22Rv1 (cell line): ENCODE data around the gene LDB3.

Experiments
- H3K27ac ChIP-seq: fragments of 450-650 bp; 2 replicates; pipeline ENCODE4 v1.5.1; 2017
- ZFX ChIP-seq: fragments of 450-650 bp; IDR thresholded peaks from 2 replicates; pipeline ENCODE4 v1.6.1; 2017; ENCODE audit warnings: antibody characterized with exemption, borderline replicate concordance
- TF ChIP-seq, protein P1 (sequence below): fragments of 450-650 bp; IDR thresholded peaks from 2 replicates; pipeline ENCODE4 v1.5.1; 2017; ENCODE audit warnings: mild to moderate bottlenecking

The LDB3 gene

DNA sequence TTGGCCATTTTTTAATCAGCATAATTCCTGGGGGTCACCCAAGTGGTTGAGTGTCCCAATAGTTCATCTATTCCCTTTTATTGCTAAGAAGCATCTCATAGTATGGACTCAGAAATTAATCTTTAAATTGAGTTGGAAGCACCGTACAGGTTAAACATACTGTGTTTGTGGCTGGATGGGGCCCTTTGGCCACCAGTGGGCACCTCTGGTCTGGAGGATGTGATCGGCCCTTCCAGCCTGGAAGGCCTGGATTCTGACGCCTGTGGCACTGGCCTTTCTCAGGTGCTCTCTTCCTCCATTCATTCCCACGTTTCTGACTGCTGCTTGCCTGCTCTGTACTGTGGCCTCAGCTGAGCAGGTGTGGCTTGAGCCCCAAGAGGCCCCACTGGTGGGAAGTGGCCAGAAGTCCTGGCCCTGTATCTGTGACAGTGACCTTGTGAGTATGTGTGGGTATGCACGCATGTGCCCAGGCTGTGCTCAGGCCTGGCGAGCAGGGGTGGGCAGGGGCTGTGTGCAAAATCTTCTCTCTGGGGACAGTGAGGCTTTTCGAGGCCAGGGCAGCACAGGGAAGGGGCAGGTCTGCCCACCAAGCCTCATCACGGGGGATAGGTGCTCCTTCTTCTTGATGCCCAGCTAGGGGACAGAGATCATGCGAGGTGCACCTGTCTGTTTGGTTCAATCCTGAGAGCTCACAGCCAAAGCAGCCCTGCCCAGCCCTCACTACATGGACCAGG, 30.1 kb downstream of the LDB3 start:
- TF ChIP-seq, protein P1, sequence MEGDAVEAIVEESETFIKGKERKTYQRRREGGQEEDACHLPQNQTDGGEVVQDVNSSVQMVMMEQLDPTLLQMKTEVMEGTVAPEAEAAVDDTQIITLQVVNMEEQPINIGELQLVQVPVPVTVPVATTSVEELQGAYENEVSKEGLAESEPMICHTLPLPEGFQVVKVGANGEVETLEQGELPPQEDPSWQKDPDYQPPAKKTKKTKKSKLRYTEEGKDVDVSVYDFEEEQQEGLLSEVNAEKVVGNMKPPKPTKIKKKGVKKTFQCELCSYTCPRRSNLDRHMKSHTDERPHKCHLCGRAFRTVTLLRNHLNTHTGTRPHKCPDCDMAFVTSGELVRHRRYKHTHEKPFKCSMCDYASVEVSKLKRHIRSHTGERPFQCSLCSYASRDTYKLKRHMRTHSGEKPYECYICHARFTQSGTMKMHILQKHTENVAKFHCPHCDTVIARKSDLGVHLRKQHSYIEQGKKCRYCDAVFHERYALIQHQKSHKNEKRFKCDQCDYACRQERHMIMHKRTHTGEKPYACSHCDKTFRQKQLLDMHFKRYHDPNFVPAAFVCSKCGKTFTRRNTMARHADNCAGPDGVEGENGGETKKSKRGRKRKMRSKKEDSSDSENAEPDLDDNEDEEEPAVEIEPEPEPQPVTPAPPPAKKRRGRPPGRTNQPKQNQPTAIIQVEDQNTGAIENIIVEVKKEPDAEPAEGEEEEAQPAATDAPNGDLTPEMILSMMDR: no peak
- TF ChIP-seq ZFX: no peak
- H3K27ac ChIP-seq: no peak overlapping the region

DNA sequence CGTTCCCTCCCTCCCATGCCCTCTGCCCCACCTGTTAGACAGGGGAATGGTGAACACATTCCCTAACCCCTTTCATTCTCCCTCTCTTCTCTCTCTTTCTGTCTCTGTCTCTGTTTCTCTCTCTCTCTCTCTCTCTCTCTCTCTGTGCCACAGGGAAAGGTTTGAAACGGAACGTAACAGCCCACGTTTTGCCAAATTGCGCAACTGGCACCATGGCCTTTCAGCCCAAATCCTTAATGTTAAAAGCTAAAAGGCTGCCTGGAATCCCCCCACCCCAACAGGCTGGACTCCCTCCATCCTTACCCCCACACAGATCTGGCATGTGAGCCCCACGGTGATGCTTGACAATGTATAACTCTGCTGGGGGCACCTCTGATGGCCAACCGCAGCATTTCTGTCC, 30.8 kb downstream of the LDB3 start:
- H3K27ac ChIP-seq: no peak overlapping the region
- no peak for TF ChIP-seq ZFX
- TF ChIP-seq, protein P1: no peak

DNA sequence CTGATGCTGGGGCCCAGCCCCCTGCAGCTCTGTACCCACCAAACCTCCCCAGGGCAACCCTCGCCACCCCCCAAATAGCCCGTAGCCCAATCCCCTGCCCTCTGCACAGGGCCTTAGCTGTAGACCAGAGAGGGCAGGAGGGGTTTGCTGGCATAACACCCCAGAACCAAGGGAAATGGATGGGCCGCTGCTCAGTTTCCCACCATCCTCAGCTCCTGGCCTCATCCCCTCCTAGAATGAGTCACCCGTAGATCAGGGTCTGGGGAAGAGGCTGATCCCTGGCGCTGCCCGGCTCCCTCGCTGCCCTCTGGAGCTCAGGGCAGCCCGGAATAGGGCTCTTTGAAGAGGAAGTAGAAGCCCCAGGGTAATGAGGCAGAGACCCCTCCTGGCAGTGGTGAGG, 31.2 kb downstream of the LDB3 start:
- no peak for TF ChIP-seq ZFX
- TF ChIP-seq, protein P1: no peak

DNA sequence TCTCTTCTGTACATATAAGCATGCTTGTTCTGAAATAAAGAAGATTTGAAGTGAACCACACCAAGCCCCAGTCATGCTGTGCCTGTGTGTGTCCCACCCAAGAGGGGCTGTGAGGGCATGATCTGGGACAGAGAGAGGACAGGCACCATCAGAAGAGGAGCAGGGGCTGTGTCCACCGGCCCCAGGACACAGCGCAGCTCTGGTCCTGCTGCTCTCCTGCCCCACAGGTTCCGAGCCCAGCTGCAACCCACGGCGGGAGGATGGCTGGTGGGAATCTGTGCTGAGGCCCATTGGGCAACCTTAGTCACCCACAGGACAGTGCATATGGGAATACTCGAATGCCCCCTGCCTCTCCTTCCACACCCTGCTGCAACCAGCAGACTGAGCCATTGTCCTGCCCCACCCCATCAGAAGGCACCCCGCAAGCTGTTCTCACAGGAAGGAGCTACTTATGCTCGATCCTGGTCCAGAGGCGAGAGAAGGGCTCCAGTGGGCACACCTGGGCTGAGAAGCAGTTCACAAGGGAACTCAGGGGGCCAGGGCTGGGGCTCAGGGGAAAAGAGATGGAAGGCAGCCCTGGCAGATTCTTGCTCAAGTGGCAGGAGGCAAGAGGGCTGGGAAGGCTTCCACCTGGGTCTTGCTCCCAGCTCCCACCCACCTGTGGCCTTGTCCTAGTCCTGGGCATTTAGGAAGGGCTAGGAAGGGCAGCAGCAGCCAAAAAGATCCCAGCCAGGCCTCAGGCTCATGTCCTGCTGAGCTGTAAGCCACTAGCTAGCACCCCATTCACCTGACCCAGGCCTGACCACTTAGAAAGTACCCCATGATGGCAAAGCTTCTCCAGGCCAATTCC, 31.9 kb downstream of the LDB3 start:
- TF ChIP-seq ZFX: no peak
- TF ChIP-seq, protein P1: no peak

More for the DNA sequence above, 31.2 kb downstream of the LDB3 start:
- no peak overlapping the region for H3K27ac ChIP-seq

DNA sequence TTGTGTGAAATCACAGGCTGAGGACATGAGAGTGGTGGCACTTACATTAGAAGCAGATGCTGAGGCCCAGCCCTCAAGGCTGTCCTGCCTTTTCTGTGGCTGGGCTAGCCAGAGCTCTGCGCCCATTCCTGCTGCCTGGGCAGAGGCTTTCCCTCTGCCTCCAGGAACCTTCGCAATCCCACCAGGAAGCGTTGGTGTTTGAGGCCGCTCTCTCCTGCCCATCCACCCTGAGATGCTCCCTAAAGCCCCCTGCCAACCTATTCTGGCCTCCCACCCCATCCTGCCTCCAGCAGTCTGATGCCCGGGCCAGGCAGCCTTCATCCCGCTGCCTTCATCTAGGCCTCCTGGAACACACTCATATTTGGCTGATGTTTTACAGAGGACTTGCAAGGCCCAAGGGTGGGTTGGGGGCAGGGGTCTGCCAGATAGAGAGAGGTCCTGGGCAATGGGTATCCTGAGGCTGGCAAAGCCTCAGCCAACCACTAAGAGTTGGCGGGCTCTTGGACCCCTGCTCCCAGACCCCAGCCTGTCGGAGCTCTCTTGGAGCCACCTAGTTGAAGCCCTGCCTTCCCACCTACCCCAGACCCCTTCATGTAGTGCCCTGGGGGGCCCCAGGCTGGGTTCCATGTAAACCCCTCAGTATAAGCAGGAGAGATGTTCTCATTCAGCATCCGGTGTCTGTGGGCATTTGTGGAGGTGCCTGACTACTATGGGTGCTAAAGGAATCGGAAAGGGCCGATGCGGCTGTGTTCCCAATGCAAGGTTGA, 32.7 kb downstream of the LDB3 start:
- TF ChIP-seq, protein P1: no peak
- TF ChIP-seq ZFX: no peak
- no peak overlapping the region for H3K27ac ChIP-seq

More for the DNA sequence above, 31.9 kb downstream of the LDB3 start:
- H3K27ac ChIP-seq: no peak overlapping the region

DNA sequence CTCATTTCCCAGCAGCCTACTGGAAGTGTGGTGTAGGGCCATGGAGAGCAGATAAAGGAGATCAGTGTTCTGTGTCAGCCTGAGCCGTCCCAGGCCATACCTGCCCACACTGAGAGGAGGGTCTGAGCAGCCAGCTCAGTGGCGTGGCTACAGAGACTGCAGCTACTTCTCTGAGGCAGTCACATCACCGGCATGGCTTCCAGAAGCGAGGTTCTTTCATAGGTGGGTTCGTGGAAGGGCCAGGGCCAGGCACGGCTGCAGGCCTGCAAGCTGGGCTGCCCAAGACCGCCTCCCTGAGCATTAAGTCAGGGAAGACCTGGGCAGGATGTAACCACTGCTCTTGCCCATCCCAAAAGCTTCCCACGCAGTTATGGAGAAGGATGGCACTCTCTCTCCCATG, 34.9 kb downstream of the LDB3 start:
- TF ChIP-seq, protein P1: no peak
- no peak for TF ChIP-seq ZFX

More for the DNA sequence above, 34.9 kb downstream of the LDB3 start:
- H3K27ac ChIP-seq: no peak overlapping the region
